HepG2 (cell line): Measurements from ENCODE around the gene SLC2A6.

Experiments
- CTCF ChIP-seq: sonication (generic); formaldehyde crosslinking; IDR thresholded peaks from 2 replicates; pipeline ENCODE4 v1.5.0; 2020; ENCODE audit warnings: mild to moderate bottlenecking, missing genetic modification reagents, moderate library complexity
- NFIC ChIP-seq: IDR thresholded peaks from 2 replicates; pipeline ENCODE4 v1.6.1; 2012; ENCODE audit warnings: mild to moderate bottlenecking, low read length, inconsistent platforms
- NFYB ChIP-seq: sonication (generic); formaldehyde crosslinking; IDR thresholded peaks from 2 replicates; pipeline ENCODE4 v1.4.0; 2020; ENCODE audit warnings: missing genetic modification reagents
- POLR2A ChIP-seq, 2 experiments: IDR thresholded peaks; 2 replicates each; pipeline ENCODE4 v1.6.1; 2011; ENCODE audit warnings: low read depth in 2 of 2, low read length in 2 of 2, mild to moderate bottlenecking in 1 of 2, moderate library complexity in 1 of 2; ENCODE audit not compliant: insufficient read depth in 1 of 2
- RAD21 ChIP-seq: fragments of 450-650 bp; formaldehyde crosslinking; IDR thresholded peaks from 2 replicates; pipeline ENCODE4 v1.5.0; 2020; ENCODE audit warnings: mild to moderate bottlenecking
- RFX5 ChIP-seq: IDR thresholded peaks from 2 replicates; pipeline ENCODE4 v1.6.1; 2011; ENCODE audit warnings: low read depth, low read length, improper control_type of control experiment
- TEAD2 ChIP-seq: sonication (generic); formaldehyde crosslinking; IDR thresholded peaks from 2 replicates; pipeline ENCODE4 v1.9.0; 2021; ENCODE audit warnings: missing genetic modification reagents
- ZBTB49 ChIP-seq: sonication (generic); formaldehyde crosslinking; IDR thresholded peaks from 2 replicates; pipeline ENCODE4 v1.4.0; 2020; ENCODE audit warnings: missing genetic modification reagents, borderline replicate concordance
- ZNF569 ChIP-seq: sonication (generic); formaldehyde crosslinking; IDR thresholded peaks from 2 replicates; pipeline ENCODE4 v1.5.0; 2020; ENCODE audit warnings: mild to moderate bottlenecking, missing genetic modification reagents, moderate library complexity, borderline replicate concordance
- ZSCAN31 ChIP-seq: sonication (generic); formaldehyde crosslinking; IDR thresholded peaks from 2 replicates; pipeline ENCODE4 v1.5.0; 2020; ENCODE audit warnings: low read depth, mild to moderate bottlenecking, missing genetic modification reagents

- TF ChIP-seq ZSCAN31 (CRISPR knock-in tag) (no peak), ZBTB49 (CRISPR knock-in tag) (no peak), RAD21 (CRISPR knock-in tag) (no peak), NFIC (no peak), POLR2A (IDR thresholded peaks at IDR 0.05; ENCODE audit: insufficient read depth in 1 of 2, low read depth in 2 of 2, low read length in 2 of 2) (no peak), CTCF (no peak), ZNF569 (no peak), RFX5 (no peak), NFYB (CRISPR knock-in tag) (no peak), TEAD2 (CRISPR knock-in tag) (no peak)
Measured at GRCh38 chr9:133499892-133500270, 21.0 kb upstream of the SLC2A6 start.
